ENCODE measurements around the gene DNAJC28. TPM values are rescaled to one million over a fixed set of nuclear protein-coding genes. Genes with fewer than 3 reads are reported as not detected.
"Not testable (repeated sequence)": the region's sequence is repeated elsewhere in the genome, so short reads cannot be mapped to it uniquely, and the experiment has no call there.

The DNAJC28 gene
- total RNA-seq, 1 experiment from 2014 or later = 1.5 TPM

GRCh38 chr21:33470701-33471100 lies 20.8 kb downstream of the DNAJC28 start:
- no peaks in the 10 kb centered on the region for H3K27me3 ChIP-seq (ENCODE audit: control insufficient read depth, insufficient read depth, low read length)
- in situ Hi-C loops (cut with HindIII; ENCODE audit: low pct_unique_long_range_greater_than_20kb, low sequenced_read_pairs) (no loop called here), intact Hi-C loops (cut with micrococcal nuclease; ENCODE audit: unreplicated experiment) (no loop called here)
- TF ChIP-seq TCF7L2 (IDR thresholded peaks at IDR 0.05; ENCODE audit: low read depth, low read length) (no peak), SIN3A (IDR thresholded peaks at IDR 0.05; ENCODE audit: borderline replicate concordance, insufficient read depth, low read depth, low read length) (no peak)
- DNase-seq (ENCODE audit: low read depth, low spot score) (no peak), ATAC-seq (no peak)
- H3K4me1 ChIP-seq (ENCODE audit: control insufficient read depth, insufficient read depth, low read length) = no peaks in the 10 kb centered on the region
- ChIA-PET POLR2A (no interaction called here), CTCF (no interaction called here)
- H3K27ac ChIP-seq (ENCODE audit: low read length) = no peak overlapping the region
- H3K4me3 ChIP-seq (ENCODE audit: low read depth in 2 of 2, low read length in 2 of 2) = no peak overlapping the region
- no peaks in the 10 kb centered on the region for H3K36me3 ChIP-seq (ENCODE audit: control insufficient read depth, insufficient read depth, low read length)
- H3K9me3 ChIP-seq (ENCODE audit: control insufficient read depth, insufficient read depth, low read depth, low read length) = no peaks in the 10 kb centered on the region
- BruUV-seq (replicated peaks) = no TSS peak

GRCh38 chr21:33469183-33469582 lies 22.3 kb downstream of the DNAJC28 start:
- in situ Hi-C loops (cut with HindIII; ENCODE audit: low pct_unique_long_range_greater_than_20kb, low sequenced_read_pairs); H3K36me3 ChIP-seq (ENCODE audit: control insufficient read depth, insufficient read depth, low read length); DNase-seq (ENCODE audit: low read depth, low spot score); ATAC-seq; H3K4me3 ChIP-seq (ENCODE audit: low read depth in 2 of 2, low read length in 2 of 2); H3K27ac ChIP-seq (ENCODE audit: low read length); CTCF ChIA-PET; H3K9me3 ChIP-seq (ENCODE audit: control insufficient read depth, insufficient read depth, low read depth, low read length); intact Hi-C loops (cut with micrococcal nuclease; ENCODE audit: unreplicated experiment); POLR2A ChIA-PET; BruUV-seq (replicated peaks); H3K4me1 ChIP-seq (ENCODE audit: control insufficient read depth, insufficient read depth, low read length); H3K27me3 ChIP-seq (ENCODE audit: control insufficient read depth, insufficient read depth, low read length): not testable (repeated sequence)

GRCh38 chr21:33461538-33462250 lies 29.8 kb downstream of the DNAJC28 start:
- CTCF ChIA-PET = no interaction called here
- H3K4me1 ChIP-seq (ENCODE audit: control insufficient read depth, insufficient read depth, low read length) = no peaks in the 10 kb centered on the region
- ATAC-seq (no peak), DNase-seq (ENCODE audit: low read depth, low spot score) (no peak)
- no TSS peak for BruUV-seq (replicated peaks)
- no peaks in the 10 kb centered on the region for H3K27me3 ChIP-seq (ENCODE audit: control insufficient read depth, insufficient read depth, low read length)
- H3K9me3 ChIP-seq (ENCODE audit: control insufficient read depth, insufficient read depth, low read depth, low read length) = no peaks in the 10 kb centered on the region
- POLR2A ChIA-PET = no interaction called here
- no peak overlapping the region for H3K27ac ChIP-seq (ENCODE audit: low read length)
- in situ Hi-C loops (cut with HindIII; ENCODE audit: low pct_unique_long_range_greater_than_20kb, low sequenced_read_pairs) (no loop called here), intact Hi-C loops (cut with micrococcal nuclease; ENCODE audit: unreplicated experiment) (no loop called here)
- TF ChIP-seq REST (IDR thresholded peaks at IDR 0.05; ENCODE audit: insufficient read depth in 1 of 2, low read depth in 2 of 2, low read length in 1 of 2) = no peak
- no peak for TF ChIP-seq CTCF (IDR thresholded peaks at IDR 0.05)
- TF ChIP-seq TCF7L2 (IDR thresholded peaks at IDR 0.05; ENCODE audit: low read depth, low read length) = no peak
- no peak for TF ChIP-seq SIN3A (IDR thresholded peaks at IDR 0.05; ENCODE audit: borderline replicate concordance, insufficient read depth, low read depth, low read length)
- no peak for TF ChIP-seq POLR2AphosphoS5 (IDR thresholded peaks at IDR 0.05; ENCODE audit: low read depth, low read length)
- H3K4me3 ChIP-seq (ENCODE audit: low read depth in 2 of 2, low read length in 2 of 2) = no peak overlapping the region
- H3K36me3 ChIP-seq (ENCODE audit: control insufficient read depth, insufficient read depth, low read length) = no peaks in the 10 kb centered on the region
